CD14-positive monocyte (primary cell): ENCODE results near the gene MAP1LC3B2. TPM values are rescaled to one million over a fixed set of nuclear protein-coding genes. Genes with fewer than 3 reads are reported as not detected.
A peak's percentile ranks its signal among the peaks of the same experiment; 100 is the strongest.

Experiments
- DNase-seq, 3 donors: peaks; one replicate each; pipeline ENCODE4 v3.0.0-alpha.2; 2011 to 2022
- H2AFZ ChIP-seq: 2 replicates; pipeline ENCODE4 v1.6.0; 2012; ENCODE audit warnings: mild to moderate bottlenecking, low read depth, low read length, inconsistent platforms; ENCODE audit not compliant: insufficient read depth, poor library complexity, severe bottlenecking
- H3K27ac ChIP-seq, 2 donors: 1 replicate in 1 of 2; 2 replicates in 1 of 2; pipeline ENCODE4 v1.5.1; 2012 to 2013; ENCODE audit warnings: low read length in 2 of 2, control low read depth in 1 of 2, inconsistent platforms in 1 of 2, low read depth in 1 of 2, mild to moderate bottlenecking in 1 of 2
- H3K27me3 ChIP-seq, 2 donors: one replicate each; pipeline versions ENCODE4 v1.6.0 to v1.6.1; 2011 to 2013; ENCODE audit warnings: low read length in 2 of 2; ENCODE audit not compliant: control insufficient read depth in 2 of 2, insufficient read depth in 2 of 2
- H3K36me3 ChIP-seq, 2 donors: replicated peaks in 1 of 2; 1 replicate in 1 of 2; 2 replicates in 1 of 2; pipeline versions ENCODE4 v1.5.1 to v1.6.1; 2012 to 2013; ENCODE audit warnings: low read length in 2 of 2, control low read depth in 1 of 2, inconsistent platforms in 1 of 2, mild to moderate bottlenecking in 1 of 2; ENCODE audit not compliant: insufficient read depth in 2 of 2, control insufficient read depth in 1 of 2
- H3K4me1 ChIP-seq, 2 donors: 1 replicate in 1 of 2; 2 replicates in 1 of 2; pipeline versions ENCODE4 v1.5.1 to v1.6.1; 2012 to 2013; ENCODE audit warnings: low read length in 2 of 2, control low read depth in 1 of 2, inconsistent platforms in 1 of 2, mild to moderate bottlenecking in 1 of 2, moderate library complexity in 1 of 2; ENCODE audit not compliant: insufficient read depth in 2 of 2, control insufficient read depth in 1 of 2
- H3K4me2 ChIP-seq: replicated peaks from 2 replicates; pipeline ENCODE3; 2012; ENCODE audit warnings: low read length, moderate library complexity, mild to moderate bottlenecking; ENCODE audit not compliant: poor library complexity, severe bottlenecking; ENCODE audit errors: extremely low read depth
- H3K4me3 ChIP-seq, 3 experiments: fragments of 200-600 bp in 1 of 3; sonication (generic) in 1 of 3; replicated peaks in 1 of 3; 1 replicate in 2 of 3; 2 replicates in 1 of 3; pipeline ENCODE4 v1.5.1; 2011 to 2013; ENCODE audit warnings: low read length in 3 of 3, mild to moderate bottlenecking in 3 of 3, control low read depth in 2 of 3, low read depth in 2 of 3, inconsistent platforms in 1 of 3, moderate library complexity in 1 of 3
- H3K79me2 ChIP-seq: 2 replicates; pipeline ENCODE4 v1.6.0; 2012; ENCODE audit warnings: mild to moderate bottlenecking, control low read depth, inconsistent platforms, low read length, moderate library complexity; ENCODE audit not compliant: insufficient read depth
- H3K9ac ChIP-seq: 2 replicates; pipeline ENCODE4 v1.6.0; 2017; ENCODE audit warnings: low read length, mild to moderate bottlenecking; ENCODE audit not compliant: insufficient read depth, poor library complexity, severe bottlenecking
- H3K9me3 ChIP-seq, 2 donors: replicated peaks in 1 of 2; 1 replicate in 1 of 2; 2 replicates in 1 of 2; pipeline versions ENCODE4 v1.5.1 to v1.6.1; 2012 to 2013; ENCODE audit warnings: low read length in 2 of 2, control low read depth in 1 of 2; ENCODE audit not compliant: control insufficient read depth in 1 of 2, insufficient read depth in 1 of 2
- H4K20me1 ChIP-seq: 2 replicates; pipeline ENCODE4 v1.6.0; 2012; ENCODE audit warnings: mild to moderate bottlenecking, low read length, control low read depth, moderate library complexity; ENCODE audit not compliant: insufficient read depth
- H3K27ac Mint-ChIP-seq, 7 donors: one replicate each; pipeline ENCODE4 v1.8.0; 2020; ENCODE audit warnings: mild to moderate bottlenecking in 7 of 7, mixed read lengths in 7 of 7, moderate library complexity in 6 of 7, inconsistent platforms in 2 of 7
- H3K27me3 Mint-ChIP-seq, 3 donors: one replicate each; pipeline ENCODE4 v1.8.0; 2021 to 2022; ENCODE audit warnings: low read depth in 3 of 3, mild to moderate bottlenecking in 3 of 3, mixed read lengths in 3 of 3, moderate library complexity in 3 of 3, inconsistent platforms in 1 of 3
- H3K36me3 Mint-ChIP-seq, 2 donors: one replicate each; pipeline ENCODE4 v1.8.0; 2020; ENCODE audit warnings: mixed read lengths in 2 of 2, inconsistent platforms in 1 of 2, mild to moderate bottlenecking in 1 of 2
- H3K4me1 Mint-ChIP-seq: one replicate; pipeline ENCODE4 v1.8.0; 2020; ENCODE audit warnings: mild to moderate bottlenecking, mixed read lengths
- H3K4me3 Mint-ChIP-seq, 2 donors: one replicate each; pipeline ENCODE4 v1.8.0; 2020; ENCODE audit warnings: mild to moderate bottlenecking in 2 of 2, mixed read lengths in 2 of 2, moderate library complexity in 1 of 2
- H3K9me3 Mint-ChIP-seq, 7 donors: one replicate each; pipeline ENCODE4 v1.8.0; 2020 to 2022; ENCODE audit warnings: mixed read lengths in 7 of 7, mild to moderate bottlenecking in 6 of 7, moderate library complexity in 6 of 7, inconsistent platforms in 2 of 7
- WGBS: methylation state at CpG from one replicate; pipeline ENCODE4 v1.1.5; 2013; ENCODE audit warnings: missing lambda C conversion rate; ENCODE audit not compliant: insufficient coverage; 5-methylcytosine and 5-hydroxymethylcytosine counted together
- intact Hi-C, 2 donors: fragments of 100-400 bp; cut with micrococcal nuclease; formaldehyde crosslinking; loops; one replicate each; pipeline versions ENCODE4 v1.15.0 to v1.15.1; 2023
- polyA plus RNA-seq, 3 donors: library from polyadenylated mRNA; depleted of rRNA in 1 of 3; unstranded in 2 of 3; stranded (reverse) in 1 of 3; fragments of 300-500 nt in 2 of 3; fragments of >200 nt in 1 of 3; fragmentation: Illumina TruSeq in 2 of 3; gene quantifications; 1 replicate in 2 of 3; 2 replicates in 1 of 3; pipeline ENCODE4 v1.2.3, GENCODE V29; 2012 to 2021
- TF ChIP-seq, protein P1 (sequence below): fragments of 200-600 bp; IDR thresholded peaks from one replicate; pipeline ENCODE4 v1.8.0; 2022; ENCODE audit warnings: antibody characterized with exemption, mild to moderate bottlenecking

The MAP1LC3B2 gene
- polyA plus RNA-seq, 3 donors, result 2.6 to 12.9 (median 6.4) TPM

GRCh38 chr12:116545144-116545543 is 14.0 kb upstream of the MAP1LC3B2 start:
- 93% methylated on average over 3 of the region's 6 CpGs for WGBS
- Mint-ChIP-seq H3K4me3 (no peak overlapping the region), H3K27ac (peak overlapping the region in 1 of 7 donors; percentile 52), H3K36me3 (peaks cover 0 to 3% of the 10 kb centered on the region in 2 donors), H3K27me3 (peaks cover 0 to 4% (median 0%) of the 10 kb centered on the region in 3 donors), H3K9me3 (no peaks in the 10 kb centered on the region), H3K4me1 (peaks cover 36% of the 10 kb centered on the region)
- H4K20me1 ChIP-seq, result no peaks in the 10 kb centered on the region
- H2AFZ ChIP-seq, result no peak overlapping the region
- no peak overlapping the region for H3K27ac ChIP-seq
- H3K27me3 ChIP-seq, result no peaks in the 10 kb centered on the region
- no peak overlapping the region for H3K4me2 ChIP-seq
- TF ChIP-seq, protein P1, sequence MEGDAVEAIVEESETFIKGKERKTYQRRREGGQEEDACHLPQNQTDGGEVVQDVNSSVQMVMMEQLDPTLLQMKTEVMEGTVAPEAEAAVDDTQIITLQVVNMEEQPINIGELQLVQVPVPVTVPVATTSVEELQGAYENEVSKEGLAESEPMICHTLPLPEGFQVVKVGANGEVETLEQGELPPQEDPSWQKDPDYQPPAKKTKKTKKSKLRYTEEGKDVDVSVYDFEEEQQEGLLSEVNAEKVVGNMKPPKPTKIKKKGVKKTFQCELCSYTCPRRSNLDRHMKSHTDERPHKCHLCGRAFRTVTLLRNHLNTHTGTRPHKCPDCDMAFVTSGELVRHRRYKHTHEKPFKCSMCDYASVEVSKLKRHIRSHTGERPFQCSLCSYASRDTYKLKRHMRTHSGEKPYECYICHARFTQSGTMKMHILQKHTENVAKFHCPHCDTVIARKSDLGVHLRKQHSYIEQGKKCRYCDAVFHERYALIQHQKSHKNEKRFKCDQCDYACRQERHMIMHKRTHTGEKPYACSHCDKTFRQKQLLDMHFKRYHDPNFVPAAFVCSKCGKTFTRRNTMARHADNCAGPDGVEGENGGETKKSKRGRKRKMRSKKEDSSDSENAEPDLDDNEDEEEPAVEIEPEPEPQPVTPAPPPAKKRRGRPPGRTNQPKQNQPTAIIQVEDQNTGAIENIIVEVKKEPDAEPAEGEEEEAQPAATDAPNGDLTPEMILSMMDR, result no peak
- intact Hi-C loops, result no loop called here
- no peaks in the 10 kb centered on the region for H3K36me3 ChIP-seq
- H3K9me3 ChIP-seq, result no peaks in the 10 kb centered on the region
- H3K4me3 ChIP-seq, result no peak overlapping the region
- H3K79me2 ChIP-seq, result no peaks in the 10 kb centered on the region
- H3K9ac ChIP-seq, result no peak overlapping the region
- H3K4me1 ChIP-seq, result peaks cover 26 to 38% of the 10 kb centered on the region in 2 donors
- no peak for DNase-seq

- peaks cover 0 to 4% (median 0%) of the 10 kb centered on the region in 3 donors for H3K27me3 Mint-ChIP-seq
- Histone ChIP-seq H3K9me3 (no peaks in the 10 kb centered on the region), H3K27ac (no peak overlapping the region), H2AFZ (no peak overlapping the region), H3K79me2 (no peaks in the 10 kb centered on the region), H3K9ac (no peak overlapping the region), H4K20me1 (no peaks in the 10 kb centered on the region), H3K36me3 (no peaks in the 10 kb centered on the region), H3K4me3 (no peak overlapping the region), H3K27me3 (no peaks in the 10 kb centered on the region), H3K4me1 (peaks cover 25 to 36% of the 10 kb centered on the region in 2 donors), H3K4me2 (no peak overlapping the region)
- peak overlapping the region in 1 of 7 donors; percentile 66 for H3K27ac Mint-ChIP-seq
- no peaks in the 10 kb centered on the region for H3K36me3 Mint-ChIP-seq
- intact Hi-C loops, result no loop called here
- DNase-seq, result no peak
- TF ChIP-seq, protein P1, result no peak
- H3K9me3 Mint-ChIP-seq, result no peaks in the 10 kb centered on the region
- 77% methylated on average over 2 of the region's 6 CpGs for WGBS
- H3K4me1 Mint-ChIP-seq, result peaks cover 34% of the 10 kb centered on the region
- H3K4me3 Mint-ChIP-seq, result no peak overlapping the region
Measured at GRCh38 chr12:116545936-116546335, 13.2 kb upstream of the MAP1LC3B2 start.
